ENCODE results near the gene RAD21L1.

Gene RAD21L1

GRCh38 chr20:1296922-1297321, 71.1 kb downstream of the RAD21L1 start:
- no CpG with 5 or more reads among the region's 14 CpGs for WGBS (ENCODE audit: extremely low coverage, insufficient coverage, insufficient read length)
- H4K91ac ChIP-seq (ENCODE audit: low read depth, low read length) = no peak overlapping the region
- H2BK5ac ChIP-seq (ENCODE audit: low read depth, low read length, poor library complexity) = no peak overlapping the region
- no peaks in the 10 kb centered on the region for H3K79me2 ChIP-seq (ENCODE audit: control insufficient read depth, insufficient read depth, low read length, poor library complexity)
- H3K36me3 ChIP-seq (ENCODE audit: control insufficient read depth in 1 of 2, insufficient read depth in 2 of 2, low read length in 2 of 2) = no peaks in the 10 kb centered on the region
- H3K14ac ChIP-seq (ENCODE audit: low read length) = no peak overlapping the region
- H2AFZ ChIP-seq (ENCODE audit: insufficient read depth, low read length, poor library complexity) = no peak overlapping the region
- no peak overlapping the region for H4K12ac ChIP-seq (ENCODE audit: low read depth, low read length)
- no peaks in the 10 kb centered on the region for H3K27me3 ChIP-seq (ENCODE audit: insufficient read depth, low read length)
- H3K79me1 ChIP-seq (ENCODE audit: low read length) = no peaks in the 10 kb centered on the region
- H3K9me3 ChIP-seq (ENCODE audit: insufficient read depth, low read depth, low read length) = peaks cover 8% of the 10 kb centered on the region
- no peaks in the 10 kb centered on the region for H3K4me1 ChIP-seq (ENCODE audit: control insufficient read depth in 1 of 2, insufficient read depth in 2 of 2, low read length in 2 of 2)
- H4K8ac ChIP-seq (ENCODE audit: low read depth, low read length) = no peak overlapping the region
- H2BK12ac ChIP-seq (ENCODE audit: low read length) = no peak overlapping the region
- no peak overlapping the region for H3K4me2 ChIP-seq (ENCODE audit: low read length)
- no peak overlapping the region for H3K4me3 ChIP-seq (ENCODE audit: low read depth, low read length)
- H2AK5ac ChIP-seq (ENCODE audit: low read length) = no peak overlapping the region
- H2BK120ac ChIP-seq (ENCODE audit: insufficient read depth, low read length, poor library complexity) = no peak overlapping the region
- peak in 1 of 2 donors; percentile 1 for DNase-seq
- no peak overlapping the region for H3K4ac ChIP-seq (ENCODE audit: low read depth, low read length)
- H3K23ac ChIP-seq (ENCODE audit: low read length) = no peak overlapping the region
- no peak overlapping the region for H3K18ac ChIP-seq (ENCODE audit: low read length)
- no peak overlapping the region for H3K9ac ChIP-seq (ENCODE audit: low read length)
- H3K27ac ChIP-seq (ENCODE audit: low read depth, low read length) = no peak overlapping the region

DNA sequence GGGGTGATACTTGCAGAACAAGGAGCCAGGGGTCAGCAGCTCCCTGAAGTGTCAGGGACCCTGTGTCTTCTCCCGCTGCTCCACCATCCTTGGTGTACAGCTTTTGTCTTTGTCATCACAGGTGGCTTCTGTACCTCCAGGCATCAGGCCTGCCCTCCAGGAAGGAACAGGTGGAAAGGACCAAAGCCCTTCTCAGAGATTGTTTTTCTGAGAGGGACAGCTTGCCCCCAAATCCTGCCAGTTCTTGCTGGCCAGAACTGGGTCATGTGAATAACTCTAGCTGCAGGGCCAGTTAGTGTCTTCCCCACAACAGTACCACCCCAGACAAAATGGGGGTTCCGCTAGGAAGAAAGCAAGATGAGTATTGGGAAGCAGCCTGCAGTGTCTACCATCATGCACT, 71.6 kb downstream of the RAD21L1 start:
- Histone ChIP-seq H2BK5ac (ENCODE audit: low read depth, low read length, poor library complexity) (no peak overlapping the region), H3K4me1 (ENCODE audit: control insufficient read depth in 1 of 2, insufficient read depth in 2 of 2, low read length in 2 of 2) (no peaks in the 10 kb centered on the region), H3K79me1 (ENCODE audit: low read length) (no peaks in the 10 kb centered on the region), H3K4me3 (ENCODE audit: low read depth, low read length) (no peak overlapping the region), H3K27ac (ENCODE audit: low read depth, low read length) (no peak overlapping the region), H3K9ac (ENCODE audit: low read length) (peak overlapping the region; percentile 34), H3K4me2 (ENCODE audit: low read length) (no peak overlapping the region), H3K18ac (ENCODE audit: low read length) (no peak overlapping the region), H3K79me2 (ENCODE audit: control insufficient read depth, insufficient read depth, low read length, poor library complexity) (no peaks in the 10 kb centered on the region), H4K91ac (ENCODE audit: low read depth, low read length) (no peak overlapping the region), H2AK5ac (ENCODE audit: low read length) (no peak overlapping the region), H4K12ac (ENCODE audit: low read depth, low read length) (no peak overlapping the region), H2BK12ac (ENCODE audit: low read length) (no peak overlapping the region), H3K23ac (ENCODE audit: low read length) (no peak overlapping the region), H3K14ac (ENCODE audit: low read length) (no peak overlapping the region), H3K36me3 (ENCODE audit: control insufficient read depth in 1 of 2, insufficient read depth in 2 of 2, low read length in 2 of 2) (no peaks in the 10 kb centered on the region), H3K9me3 (ENCODE audit: insufficient read depth, low read depth, low read length) (peaks cover 8% of the 10 kb centered on the region), H4K8ac (ENCODE audit: low read depth, low read length) (no peak overlapping the region), H2AFZ (ENCODE audit: insufficient read depth, low read length, poor library complexity) (no peak overlapping the region), H3K27me3 (ENCODE audit: insufficient read depth, low read length) (no peaks in the 10 kb centered on the region), H3K4ac (ENCODE audit: low read depth, low read length) (no peak overlapping the region), H2BK120ac (ENCODE audit: insufficient read depth, low read length, poor library complexity) (no peak overlapping the region)
- WGBS (ENCODE audit: extremely low coverage, insufficient coverage, insufficient read length) = no CpG with 5 or more reads among the region's 2 CpGs
- no peak for DNase-seq

DNA sequence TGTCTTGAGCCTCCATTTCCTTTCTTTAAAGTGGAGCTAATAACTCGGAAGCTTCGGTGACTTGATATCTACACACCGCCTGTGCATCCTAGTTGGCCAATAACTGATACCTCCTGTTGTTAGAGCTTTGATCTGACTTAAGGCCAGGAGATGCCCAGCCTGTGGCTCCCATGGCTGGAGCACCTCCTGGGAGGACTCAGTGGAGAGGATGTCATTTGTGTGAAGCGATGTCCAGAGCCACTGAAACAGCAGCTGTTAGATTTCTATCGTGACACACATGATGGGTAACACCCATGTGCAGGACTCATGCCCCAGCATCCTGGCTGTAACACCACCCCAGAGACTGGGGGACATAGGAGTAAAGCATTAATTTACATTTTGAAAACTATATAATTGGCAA, 72.3 kb downstream of the RAD21L1 start:
- Histone ChIP-seq H3K4ac (ENCODE audit: low read depth, low read length) (no peak overlapping the region), H4K8ac (ENCODE audit: low read depth, low read length) (no peak overlapping the region), H2BK12ac (ENCODE audit: low read length) (no peak overlapping the region), H3K14ac (ENCODE audit: low read length) (no peak overlapping the region), H2AK5ac (ENCODE audit: low read length) (no peak overlapping the region), H4K91ac (ENCODE audit: low read depth, low read length) (no peak overlapping the region), H3K4me1 (ENCODE audit: control insufficient read depth in 1 of 2, insufficient read depth in 2 of 2, low read length in 2 of 2) (no peaks in the 10 kb centered on the region), H3K18ac (ENCODE audit: low read length) (no peak overlapping the region), H3K23ac (ENCODE audit: low read length) (no peak overlapping the region), H3K36me3 (ENCODE audit: control insufficient read depth in 1 of 2, insufficient read depth in 2 of 2, low read length in 2 of 2) (no peaks in the 10 kb centered on the region), H2BK120ac (ENCODE audit: insufficient read depth, low read length, poor library complexity) (no peak overlapping the region), H3K79me2 (ENCODE audit: control insufficient read depth, insufficient read depth, low read length, poor library complexity) (no peaks in the 10 kb centered on the region), H3K79me1 (ENCODE audit: low read length) (no peaks in the 10 kb centered on the region), H4K12ac (ENCODE audit: low read depth, low read length) (no peak overlapping the region), H3K4me3 (ENCODE audit: low read depth, low read length) (no peak overlapping the region), H2AFZ (ENCODE audit: insufficient read depth, low read length, poor library complexity) (no peak overlapping the region), H3K9me3 (ENCODE audit: insufficient read depth, low read depth, low read length) (peaks cover 8% of the 10 kb centered on the region), H3K9ac (ENCODE audit: low read length) (no peak overlapping the region), H3K4me2 (ENCODE audit: low read length) (no peak overlapping the region), H2BK5ac (ENCODE audit: low read depth, low read length, poor library complexity) (no peak overlapping the region), H3K27me3 (ENCODE audit: insufficient read depth, low read length) (no peaks in the 10 kb centered on the region), H3K27ac (ENCODE audit: low read depth, low read length) (no peak overlapping the region)
- no CpG with 5 or more reads among the region's 5 CpGs for WGBS (ENCODE audit: extremely low coverage, insufficient coverage, insufficient read length)
- no peak for DNase-seq

DNA sequence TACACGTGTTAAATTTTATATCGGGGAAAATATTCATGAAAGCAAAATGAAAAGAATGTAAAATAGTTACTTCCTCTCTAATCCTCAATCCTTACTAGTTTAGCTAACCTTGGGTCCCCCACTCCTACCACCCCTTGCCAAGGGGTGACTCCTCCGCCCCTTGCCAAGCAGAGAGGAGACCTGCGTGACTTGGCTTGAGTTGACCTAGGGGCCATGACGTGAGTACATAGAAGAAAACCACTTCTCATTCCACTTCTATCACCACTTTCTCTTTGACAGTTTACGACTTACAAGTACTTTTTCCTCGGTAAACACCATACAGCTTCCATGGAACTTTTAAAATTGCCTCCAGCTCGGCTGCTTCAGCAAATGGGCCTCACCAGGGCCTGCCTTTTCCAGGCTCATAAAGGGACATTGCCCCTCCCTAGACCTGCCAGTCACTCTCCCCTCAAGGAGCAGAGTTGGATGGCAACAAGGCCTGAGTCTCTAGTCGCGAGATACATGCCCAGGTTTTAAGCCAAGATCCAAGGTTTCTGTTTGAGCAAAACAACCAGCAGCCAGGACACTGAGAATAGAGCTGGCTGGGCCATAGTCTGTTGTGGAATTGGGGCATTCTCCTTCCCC, 73.2 kb downstream of the RAD21L1 start:
- Histone ChIP-seq H3K79me1 (ENCODE audit: low read length) (no peaks in the 10 kb centered on the region), H4K8ac (ENCODE audit: low read depth, low read length) (no peak overlapping the region), H3K27ac (ENCODE audit: low read depth, low read length) (no peak overlapping the region), H3K4ac (ENCODE audit: low read depth, low read length) (no peak overlapping the region), H2BK12ac (ENCODE audit: low read length) (no peak overlapping the region), H2AFZ (ENCODE audit: insufficient read depth, low read length, poor library complexity) (no peak overlapping the region), H3K36me3 (ENCODE audit: control insufficient read depth in 1 of 2, insufficient read depth in 2 of 2, low read length in 2 of 2) (no peaks in the 10 kb centered on the region), H2AK5ac (ENCODE audit: low read length) (no peak overlapping the region), H3K4me3 (ENCODE audit: low read depth, low read length) (peak overlapping the region; percentile 1), H2BK120ac (ENCODE audit: insufficient read depth, low read length, poor library complexity) (no peak overlapping the region), H3K23ac (ENCODE audit: low read length) (no peak overlapping the region), H4K91ac (ENCODE audit: low read depth, low read length) (no peak overlapping the region), H4K12ac (ENCODE audit: low read depth, low read length) (no peak overlapping the region), H3K4me2 (ENCODE audit: low read length) (no peak overlapping the region), H2BK5ac (ENCODE audit: low read depth, low read length, poor library complexity) (no peak overlapping the region), H3K14ac (ENCODE audit: low read length) (no peak overlapping the region), H3K27me3 (ENCODE audit: insufficient read depth, low read length) (no peaks in the 10 kb centered on the region), H3K9me3 (ENCODE audit: insufficient read depth, low read depth, low read length) (peaks cover 8% of the 10 kb centered on the region), H3K79me2 (ENCODE audit: control insufficient read depth, insufficient read depth, low read length, poor library complexity) (no peaks in the 10 kb centered on the region), H3K18ac (ENCODE audit: low read length) (no peak overlapping the region), H3K9ac (ENCODE audit: low read length) (no peak overlapping the region), H3K4me1 (ENCODE audit: control insufficient read depth in 1 of 2, insufficient read depth in 2 of 2, low read length in 2 of 2) (no peaks in the 10 kb centered on the region)
- WGBS (ENCODE audit: extremely low coverage, insufficient coverage, insufficient read length) = no CpG with 5 or more reads among the region's 10 CpGs
- no peak for DNase-seq

Data from trophoblast cell (in vitro differentiated cells and primary cell).